DND-41 (cell line): Measurements from ENCODE around the gene METTL17.
"Not testable (repeated sequence)": the region's sequence is repeated elsewhere in the genome, so short reads cannot be mapped to it uniquely, and the experiment has no call there.

Source experiments
- ATAC-seq: fragments of 200-7000 bp; cut with Tn5 transposase; 3 replicates; pipeline ENCODE4 v1.9.1; 2021; ENCODE audit warnings: low read depth; ENCODE audit not compliant: insufficient read depth
- DNase-seq: peaks from one replicate; pipeline ENCODE4 v3.0.0-alpha.2; 2020
- H2AFZ ChIP-seq: 2 replicates; pipeline ENCODE4 v1.6.0; 2012; ENCODE audit warnings: low read depth, low read length
- H3K27ac ChIP-seq: 2 replicates; pipeline ENCODE4 v1.5.1; 2012; ENCODE audit warnings: low read length, inconsistent platforms
- H3K27me3 ChIP-seq: fragments of 200-600 bp; sonication (generic); 2 replicates; pipeline ENCODE4 v1.6.0; 2012; ENCODE audit warnings: low read length, mild to moderate bottlenecking, inconsistent platforms; ENCODE audit not compliant: insufficient read depth, poor library complexity
- H3K36me3 ChIP-seq: 2 replicates; pipeline ENCODE4 v1.5.1; 2012; ENCODE audit warnings: low read length, inconsistent platforms; ENCODE audit not compliant: insufficient read depth
- H3K4me1 ChIP-seq: 2 replicates; pipeline ENCODE4 v1.5.1; 2012; ENCODE audit warnings: mild to moderate bottlenecking, low read length; ENCODE audit not compliant: insufficient read depth
- H3K4me2 ChIP-seq: 2 replicates; pipeline ENCODE4 v1.6.0; 2012; ENCODE audit warnings: mild to moderate bottlenecking, moderate library complexity, low read length, inconsistent platforms; ENCODE audit not compliant: insufficient read depth
- H3K4me3 ChIP-seq, 2 experiments: fragments of 200-600 bp in 1 of 2; shearing (Covaris generic) in 1 of 2; 2 replicates each; pipeline ENCODE4 v1.5.1; 2012 to 2016; ENCODE audit warnings: inconsistent platforms in 2 of 2, low read length in 2 of 2, mild to moderate bottlenecking in 2 of 2, low read depth in 1 of 2, moderate library complexity in 1 of 2
- H3K79me2 ChIP-seq: 2 replicates; pipeline ENCODE4 v1.6.0; 2012; ENCODE audit warnings: low read length, inconsistent platforms; ENCODE audit not compliant: insufficient read depth
- H3K9ac ChIP-seq: 2 replicates; pipeline ENCODE4 v1.6.0; 2012; ENCODE audit warnings: low read depth, mild to moderate bottlenecking, inconsistent platforms, low read length, moderate library complexity
- H3K9me3 ChIP-seq: 2 replicates; pipeline ENCODE4 v1.5.1; 2012; ENCODE audit warnings: low read length, moderate library complexity, mild to moderate bottlenecking, inconsistent platforms; ENCODE audit not compliant: insufficient read depth, severe bottlenecking
- H4K20me1 ChIP-seq: 2 replicates; pipeline ENCODE4 v1.6.0; 2012; ENCODE audit warnings: low read length; ENCODE audit not compliant: insufficient read depth
- CTCF ChIP-seq: IDR thresholded peaks from 2 replicates; pipeline ENCODE4 v1.5.1; 2012; ENCODE audit warnings: borderline replicate concordance, low read length, moderate library complexity, mild to moderate bottlenecking; ENCODE audit not compliant: poor library complexity, severe bottlenecking; ENCODE audit errors: extremely low read depth
- EZH2 ChIP-seq: IDR thresholded peaks from 3 replicates; pipeline ENCODE4 v1.6.1; 2012; ENCODE audit warnings: borderline replicate concordance, low read depth, mild to moderate bottlenecking, moderate library complexity, low read length, inconsistent platforms; ENCODE audit not compliant: severe bottlenecking

The METTL17 gene

GRCh38 chr14:21038441-21039422 lies 49.0 kb downstream of the METTL17 start:
- H3K4me2 ChIP-seq, result no peak overlapping the region

GRCh38 chr14:21039585-21040369 lies 50.0 kb downstream of the METTL17 start:
- H4K20me1 ChIP-seq, result no peaks in the 10 kb centered on the region
- no peak overlapping the region for H3K4me3 ChIP-seq
- peak; percentile 76 for ATAC-seq
- H3K9me3 ChIP-seq, result no peaks in the 10 kb centered on the region
- peak; percentile 21 for DNase-seq
- no peaks in the 10 kb centered on the region for H3K79me2 ChIP-seq
- no peak overlapping the region for H3K9ac ChIP-seq
- H2AFZ ChIP-seq, result no peak overlapping the region
- TF ChIP-seq CTCF, result peak; percentile 71
- TF ChIP-seq EZH2, result no peak
- H3K27me3 ChIP-seq, result peaks cover 7% of the 10 kb centered on the region
- H3K36me3 ChIP-seq, result no peaks in the 10 kb centered on the region
- no peak overlapping the region for H3K27ac ChIP-seq
- H3K4me1 ChIP-seq, result 0 out of 2 replicates have a peak, but pooled peaks cover 6% of the 10 kb centered on the region
- H3K4me2 ChIP-seq, result no peak overlapping the region

More at GRCh38 chr14:21038441-21039422, 49.0 kb downstream of the METTL17 start:
- no peaks in the 10 kb centered on the region for H4K20me1 ChIP-seq
- H3K79me2 ChIP-seq, result no peaks in the 10 kb centered on the region
- DNase-seq (no peak), ATAC-seq (no peak)
- H3K4me1 ChIP-seq, result no peaks in the 10 kb centered on the region
- TF ChIP-seq EZH2, result no peak
- no peak for TF ChIP-seq CTCF
- no peak overlapping the region for H2AFZ ChIP-seq
- H3K36me3 ChIP-seq, result no peaks in the 10 kb centered on the region
- H3K9me3 ChIP-seq, result no peaks in the 10 kb centered on the region
- H3K27me3 ChIP-seq, result peaks cover 8% of the 10 kb centered on the region
- H3K9ac ChIP-seq, result no peak overlapping the region
- no peak overlapping the region for H3K27ac ChIP-seq
- no peak overlapping the region for H3K4me3 ChIP-seq

GRCh38 chr14:21040370-21040925 lies 50.7 kb downstream of the METTL17 start:
- Histone ChIP-seq H4K20me1 (no peaks in the 10 kb centered on the region), H3K4me3 (no peak overlapping the region), H3K27me3 (peaks cover 6% of the 10 kb centered on the region), H3K79me2 (no peaks in the 10 kb centered on the region), H2AFZ (no peak overlapping the region), H3K4me1 (0 out of 2 replicates have a peak, but pooled peaks cover 6% of the 10 kb centered on the region), H3K9ac (no peak overlapping the region), H3K9me3 (no peaks in the 10 kb centered on the region), H3K36me3 (no peaks in the 10 kb centered on the region), H3K4me2 (no peak overlapping the region), H3K27ac (no peak overlapping the region)
- DNase-seq (no peak), ATAC-seq (no peak)
- TF ChIP-seq CTCF (no peak), EZH2 (no peak)

GRCh38 chr14:21040941-21041340 lies 51.2 kb downstream of the METTL17 start:
- H2AFZ ChIP-seq, H3K79me2 ChIP-seq, H4K20me1 ChIP-seq, H3K36me3 ChIP-seq, H3K9me3 ChIP-seq, H3K4me2 ChIP-seq, DNase-seq, H3K4me3 ChIP-seq, H3K9ac ChIP-seq, H3K27ac ChIP-seq, H3K4me1 ChIP-seq, ATAC-seq, H3K27me3 ChIP-seq: not testable (repeated sequence)
